ENCODE data around the gene EED.

The EED gene

GRCh38 chr11:86244522-86245368 lies at the start of gene EED:
TSS of gene EED (plus strand) at chr11:86244753. CDS start at chr11:86245230, 477 bp downstream.
- Histone ChIP-seq H3K4me1 (ENCODE audit: control insufficient read depth, insufficient read depth, low read length, unreplicated experiment) (peaks cover 30% of the 10 kb centered on the region), H3K27me3 (ENCODE audit: insufficient read depth, low read length) (no peaks in the 10 kb centered on the region; the same call in 1 of the 2 replicates), H3K27ac (ENCODE audit: low read depth, low read length) (peak within 1 kb of the TSS; percentile 98)

GRCh38 chr11:86194998-86195397 lies 49.6 kb upstream of the EED start:
- no peaks in the 10 kb centered on the region for H3K36me3 ChIP-seq (ENCODE audit: insufficient read depth, low read length)
- peaks cover 12% of the 10 kb centered on the region for H3K4me1 ChIP-seq (ENCODE audit: control insufficient read depth, insufficient read depth, low read length, unreplicated experiment)
- no peak overlapping the region for H2AFZ ChIP-seq (ENCODE audit: low read length, unreplicated experiment)
- H3K27me3 ChIP-seq (ENCODE audit: insufficient read depth, low read length), result no peaks in the 10 kb centered on the region
- H3K79me2 ChIP-seq (ENCODE audit: control insufficient read depth, insufficient read depth, low read length, unreplicated experiment), result no peaks in the 10 kb centered on the region
- H3K27ac ChIP-seq (ENCODE audit: low read depth, low read length), result no peak overlapping the region
- H3K4me3 ChIP-seq (ENCODE audit: low read depth, low read length), result no peak overlapping the region

More at GRCh38 chr11:86244522-86245368, at the start of gene EED:
- Histone ChIP-seq H3K36me3 (ENCODE audit: insufficient read depth, low read length) (no peaks in the 10 kb centered on the region), H3K79me2 (ENCODE audit: control insufficient read depth, insufficient read depth, low read length, unreplicated experiment) (peaks cover 46% of the 10 kb centered on the region), H2AFZ (ENCODE audit: low read length, unreplicated experiment) (peak within 1 kb of the TSS; percentile 100), H3K4me3 (ENCODE audit: low read depth, low read length) (peak within 1 kb of the TSS; percentile 93)

GRCh38 chr11:86196085-86196696 lies 48.4 kb upstream of the EED start:
- H3K27me3 ChIP-seq (ENCODE audit: insufficient read depth, low read length), result no peaks in the 10 kb centered on the region
- H3K36me3 ChIP-seq (ENCODE audit: insufficient read depth, low read length), result no peaks in the 10 kb centered on the region
- no peak overlapping the region for H2AFZ ChIP-seq (ENCODE audit: low read length, unreplicated experiment)
- H3K79me2 ChIP-seq (ENCODE audit: control insufficient read depth, insufficient read depth, low read length, unreplicated experiment), result no peaks in the 10 kb centered on the region
- no peak overlapping the region for H3K27ac ChIP-seq (ENCODE audit: low read depth, low read length)
- peaks cover 12% of the 10 kb centered on the region for H3K4me1 ChIP-seq (ENCODE audit: control insufficient read depth, insufficient read depth, low read length, unreplicated experiment)
- no peak overlapping the region for H3K4me3 ChIP-seq (ENCODE audit: low read depth, low read length)

GRCh38 chr11:86196913-86197312 lies 47.6 kb upstream of the EED start:
- no peaks in the 10 kb centered on the region for H3K27me3 ChIP-seq (ENCODE audit: insufficient read depth, low read length)
- H3K36me3 ChIP-seq (ENCODE audit: insufficient read depth, low read length), result no peaks in the 10 kb centered on the region
- H3K4me3 ChIP-seq (ENCODE audit: low read depth, low read length), result no peak overlapping the region
- no peak overlapping the region for H2AFZ ChIP-seq (ENCODE audit: low read length, unreplicated experiment)
- H3K4me1 ChIP-seq (ENCODE audit: control insufficient read depth, insufficient read depth, low read length, unreplicated experiment), result peaks cover 12% of the 10 kb centered on the region
- H3K79me2 ChIP-seq (ENCODE audit: control insufficient read depth, insufficient read depth, low read length, unreplicated experiment), result no peaks in the 10 kb centered on the region
- H3K27ac ChIP-seq (ENCODE audit: low read depth, low read length), result no peak overlapping the region

GRCh38 chr11:86197448-86197847 lies 47.1 kb upstream of the EED start:
- H3K27me3 ChIP-seq (ENCODE audit: insufficient read depth, low read length), result no peaks in the 10 kb centered on the region
- no peak overlapping the region for H3K4me3 ChIP-seq (ENCODE audit: low read depth, low read length)
- no peaks in the 10 kb centered on the region for H3K36me3 ChIP-seq (ENCODE audit: insufficient read depth, low read length)
- H2AFZ ChIP-seq (ENCODE audit: low read length, unreplicated experiment), result no peak overlapping the region
- H3K79me2 ChIP-seq (ENCODE audit: control insufficient read depth, insufficient read depth, low read length, unreplicated experiment), result no peaks in the 10 kb centered on the region
- H3K4me1 ChIP-seq (ENCODE audit: control insufficient read depth, insufficient read depth, low read length, unreplicated experiment), result peaks cover 12% of the 10 kb centered on the region
- no peak overlapping the region for H3K27ac ChIP-seq (ENCODE audit: low read depth, low read length)

- Histone ChIP-seq H3K4me1 (ENCODE audit: control insufficient read depth, insufficient read depth, low read length, unreplicated experiment) (peaks cover 7% of the 10 kb centered on the region), H3K36me3 (ENCODE audit: insufficient read depth, low read length) (no peaks in the 10 kb centered on the region), H3K4me3 (ENCODE audit: low read depth, low read length) (no peak overlapping the region), H3K79me2 (ENCODE audit: control insufficient read depth, insufficient read depth, low read length, unreplicated experiment) (no peaks in the 10 kb centered on the region), H2AFZ (ENCODE audit: low read length, unreplicated experiment) (no peak overlapping the region), H3K27ac (ENCODE audit: low read depth, low read length) (no peak overlapping the region), H3K27me3 (ENCODE audit: insufficient read depth, low read length) (no peaks in the 10 kb centered on the region)
Measured at GRCh38 chr11:86198139-86198538, 46.4 kb upstream of the EED start.

GRCh38 chr11:86199354-86199753 lies 45.2 kb upstream of the EED start:
- H2AFZ ChIP-seq (ENCODE audit: low read length, unreplicated experiment), result no peak overlapping the region
- no peaks in the 10 kb centered on the region for H3K79me2 ChIP-seq (ENCODE audit: control insufficient read depth, insufficient read depth, low read length, unreplicated experiment)
- H3K4me3 ChIP-seq (ENCODE audit: low read depth, low read length), result no peak overlapping the region
- H3K27me3 ChIP-seq (ENCODE audit: insufficient read depth, low read length), result no peaks in the 10 kb centered on the region
- H3K36me3 ChIP-seq (ENCODE audit: insufficient read depth, low read length), result no peaks in the 10 kb centered on the region
- H3K27ac ChIP-seq (ENCODE audit: low read depth, low read length), result no peak overlapping the region
- H3K4me1 ChIP-seq (ENCODE audit: control insufficient read depth, insufficient read depth, low read length, unreplicated experiment), result peaks cover 7% of the 10 kb centered on the region

- no peaks in the 10 kb centered on the region for H3K79me2 ChIP-seq (ENCODE audit: control insufficient read depth, insufficient read depth, low read length, unreplicated experiment)
- H3K36me3 ChIP-seq (ENCODE audit: insufficient read depth, low read length), result no peaks in the 10 kb centered on the region
- H3K27ac ChIP-seq (ENCODE audit: low read depth, low read length), result no peak overlapping the region
- H3K27me3 ChIP-seq (ENCODE audit: insufficient read depth, low read length), result no peaks in the 10 kb centered on the region
- H3K4me1 ChIP-seq (ENCODE audit: control insufficient read depth, insufficient read depth, low read length, unreplicated experiment), result peaks cover under 1% of the 10 kb centered on the region
- H2AFZ ChIP-seq (ENCODE audit: low read length, unreplicated experiment), result no peak overlapping the region
- H3K4me3 ChIP-seq (ENCODE audit: low read depth, low read length), result no peak overlapping the region
Measured at GRCh38 chr11:86201371-86201884, 43.1 kb upstream of the EED start.

GRCh38 chr11:86202013-86202336 lies 42.6 kb upstream of the EED start:
- H3K4me1 ChIP-seq (ENCODE audit: control insufficient read depth, insufficient read depth, low read length, unreplicated experiment), result no peaks in the 10 kb centered on the region
- H3K27me3 ChIP-seq (ENCODE audit: insufficient read depth, low read length), result no peaks in the 10 kb centered on the region
- no peaks in the 10 kb centered on the region for H3K36me3 ChIP-seq (ENCODE audit: insufficient read depth, low read length)
- H2AFZ ChIP-seq (ENCODE audit: low read length, unreplicated experiment), result peak overlapping the region; percentile 19
- H3K4me3 ChIP-seq (ENCODE audit: low read depth, low read length), result peak overlapping the region; percentile 2; the same call in 1 of the 2 replicates
- no peak overlapping the region for H3K27ac ChIP-seq (ENCODE audit: low read depth, low read length)
- no peaks in the 10 kb centered on the region for H3K79me2 ChIP-seq (ENCODE audit: control insufficient read depth, insufficient read depth, low read length, unreplicated experiment)

GRCh38 chr11:86204356-86204755 lies 40.2 kb upstream of the EED start:
- no peaks in the 10 kb centered on the region for H3K4me1 ChIP-seq (ENCODE audit: control insufficient read depth, insufficient read depth, low read length, unreplicated experiment)

More at GRCh38 chr11:86204356-86204755, 40.2 kb upstream of the EED start:
- no peak overlapping the region for H2AFZ ChIP-seq (ENCODE audit: low read length, unreplicated experiment)
- H3K27ac ChIP-seq (ENCODE audit: low read depth, low read length), result no peak overlapping the region
- no peaks in the 10 kb centered on the region for H3K79me2 ChIP-seq (ENCODE audit: control insufficient read depth, insufficient read depth, low read length, unreplicated experiment)
- no peak overlapping the region for H3K4me3 ChIP-seq (ENCODE audit: low read depth, low read length)
- H3K27me3 ChIP-seq (ENCODE audit: insufficient read depth, low read length), result no peaks in the 10 kb centered on the region
- no peaks in the 10 kb centered on the region for H3K36me3 ChIP-seq (ENCODE audit: insufficient read depth, low read length)
